PC-3 (cell line): Measurements from ENCODE around the gene HSD17B13. TPM values are rescaled to one million over a fixed set of nuclear protein-coding genes. Genes with fewer than 3 reads are reported as not detected.
"Not testable (repeated sequence)": the region's sequence is repeated elsewhere in the genome, so short reads cannot be mapped to it uniquely, and the experiment has no call there.

Source experiments
- ATAC-seq: fragments of 200-7000 bp; cut with Tn5 transposase; 2 replicates; pipeline ENCODE4 v1.9.1; 2020; ENCODE audit warnings: mild to moderate bottlenecking, moderate library complexity
- BruUV-seq: library from RNA; stranded (reverse); fragments of 400-500 nt; replicated peaks from 2 replicates; lab custom pipeline; 2021; lab: Mats Ljungman, UMichigan
- CTCF ChIA-PET: fragments of 300-600 bp; sonication (Branson Sonifier 250); formaldehyde crosslinking; loops from one replicate; lab custom pipeline; 2022; ENCODE audit warnings: antibody characterized with exemption; lab: Charles Lee
- POLR2A ChIA-PET: fragments of 300-600 bp; sonication (Branson Sonifier 250); formaldehyde crosslinking; loops from one replicate; lab custom pipeline; 2022; ENCODE audit warnings: antibody characterized with exemption; ENCODE audit not compliant: unreplicated experiment; lab: Charles Lee
- DNase-seq: peaks from one replicate; pipeline ENCODE4 v3.0.0-alpha.2; 2015
- H2AFZ ChIP-seq: fragments of 300-600 bp; sonication (generic); 2 replicates; pipeline ENCODE4 v1.6.0; 2016; ENCODE audit warnings: antibody characterized with exemption, low read length
- H3F3A ChIP-seq: fragments of 300-600 bp; sonication (generic); one replicate; pipeline ENCODE4 v1.6.0; 2017; ENCODE audit warnings: antibody characterized with exemption, low read length, control low read depth, mild to moderate bottlenecking; ENCODE audit not compliant: unreplicated experiment
- H3K27ac ChIP-seq: fragments of 300-600 bp; sonication (generic); 2 replicates; pipeline ENCODE4 v1.5.1; 2016; ENCODE audit warnings: mild to moderate bottlenecking, low read length
- H3K27me3 ChIP-seq: fragments of 300-600 bp; sonication (generic); 2 replicates; pipeline ENCODE4 v1.6.1; 2016; ENCODE audit warnings: low read length, mixed read lengths
- H3K36me3 ChIP-seq: fragments of 300-600 bp; sonication (generic); 2 replicates; pipeline ENCODE4 v1.6.1; 2016; ENCODE audit warnings: low read depth, mixed run types, low read length, mixed read lengths
- H3K4me1 ChIP-seq: fragments of 300-600 bp; sonication (generic); 2 replicates; pipeline ENCODE4 v1.5.1; 2016; ENCODE audit warnings: low read length; ENCODE audit not compliant: insufficient read depth
- H3K4me2 ChIP-seq: fragments of 300-600 bp; sonication (generic); 2 replicates; pipeline ENCODE4 v1.6.0; 2016; ENCODE audit warnings: low read length
- H3K4me3 ChIP-seq: fragments of 300-600 bp; sonication (generic); 2 replicates; pipeline ENCODE4 v1.5.1; 2016; ENCODE audit warnings: mild to moderate bottlenecking, low read length, mixed read lengths
- H3K79me2 ChIP-seq: fragments of 300-600 bp; sonication (generic); 2 replicates; pipeline ENCODE4 v1.6.1; 2017; ENCODE audit warnings: low read length, mixed read lengths
- H3K9ac ChIP-seq: fragments of 300-600 bp; sonication (generic); 2 replicates; pipeline ENCODE4 v1.6.0; 2016; ENCODE audit warnings: mild to moderate bottlenecking, low read length
- H3K9me2 ChIP-seq: fragments of 300-600 bp; sonication (generic); replicated peaks from 2 replicates; pipeline ENCODE4 v1.6.1; 2016; ENCODE audit warnings: mixed run types, low read length, mixed read lengths
- H3K9me3 ChIP-seq: fragments of 300-600 bp; sonication (generic); 2 replicates; pipeline ENCODE4 v1.6.1; 2016; ENCODE audit warnings: low read length, mixed read lengths
- H4K20me1 ChIP-seq: fragments of 300-600 bp; sonication (generic); 2 replicates; pipeline ENCODE4 v1.6.1; 2016; ENCODE audit warnings: low read length, mixed read lengths
- EZH2 ChIP-seq: fragments of 300-600 bp; sonication (generic); IDR thresholded peaks from one replicate; pipeline ENCODE4 v1.6.1; 2017; ENCODE audit warnings: antibody characterized with exemption, mild to moderate bottlenecking, low read length; ENCODE audit not compliant: unreplicated experiment
- EZH2phosphoT487 ChIP-seq: fragments of 300-600 bp; sonication (generic); IDR thresholded peaks from 2 replicates; pipeline ENCODE4 v1.6.1; 2018; ENCODE audit warnings: mild to moderate bottlenecking, antibody characterized with exemption, low read length, borderline replicate concordance
- intact Hi-C: fragments of 100-400 bp; cut with micrococcal nuclease; formaldehyde crosslinking; loops from 2 replicates; pipeline ENCODE4 v1.9.0; 2023
- total RNA-seq: library from RNA; depleted of rRNA; stranded (reverse); fragments of >200 nt; gene quantifications from 2 replicates; pipeline ENCODE4 v1.2.3, GENCODE V29; 2014
- TF ChIP-seq, protein P1 (sequence below): fragments of 300-600 bp; sonication (generic); conservative IDR thresholded peaks from 2 replicates; pipeline ENCODE4 v1.5.1; 2017; ENCODE audit warnings: antibody characterized with exemption, low read depth, mild to moderate bottlenecking, low read length

The HSD17B13 gene
- total RNA-seq, 1 experiment from 2014 or later = 0.18 TPM

GRCh38 chr4:87317527-87317926 is 5.2 kb downstream of the HSD17B13 start:
- CTCF ChIA-PET = no interaction called here
- POLR2A ChIA-PET = no interaction called here
- Histone ChIP-seq H3K27me3 (no peaks in the 10 kb centered on the region), H2AFZ (no peak overlapping the region), H3K4me3 (no peak overlapping the region), H3F3A (no peaks in the 10 kb centered on the region), H3K9me2 (no peaks in the 10 kb centered on the region), H3K4me2 (peak overlapping the region; percentile 77; the same call in 1 of the 2 replicates), H3K79me2 (no peaks in the 10 kb centered on the region), H3K36me3 (no peaks in the 10 kb centered on the region), H3K9ac (no peak overlapping the region), H4K20me1 (no peaks in the 10 kb centered on the region), H3K27ac (no peak overlapping the region), H3K4me1 (peaks cover 4% of the 10 kb centered on the region; the same call in 1 of the 2 replicates), H3K9me3 (no peaks in the 10 kb centered on the region)
- TF ChIP-seq EZH2 = no peak
- no peak for TF ChIP-seq EZH2phosphoT487
- intact Hi-C loops = no loop called here
- ATAC-seq (peak; percentile 62; the same call in 1 of the 2 replicates), DNase-seq (peak; percentile 55)
- no TSS peak for BruUV-seq

DNA sequence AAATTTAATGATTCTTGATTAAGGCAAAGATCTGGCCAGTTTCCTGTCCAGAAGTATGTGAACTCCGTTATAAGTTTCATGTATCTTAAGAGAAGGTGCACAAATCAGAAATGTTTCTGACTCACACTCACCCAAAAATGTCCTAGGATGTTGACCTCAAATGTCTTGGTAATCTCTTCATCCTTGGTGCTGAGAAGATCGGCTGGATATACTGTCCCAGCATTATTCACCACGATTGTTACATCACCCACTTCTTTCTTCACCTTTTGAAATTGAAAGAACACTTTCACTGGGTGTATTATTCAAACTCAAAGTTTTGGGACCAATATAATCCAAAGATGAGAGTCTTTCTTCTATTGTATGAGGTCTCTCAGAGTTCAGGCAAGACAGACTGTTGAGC is 5.7 kb downstream of the HSD17B13 start:
- no peaks in the 10 kb centered on the region for H3K9me2 ChIP-seq
- no peak overlapping the region for H2AFZ ChIP-seq
- BruUV-seq = no TSS peak
- ChIA-PET CTCF (no interaction called here), POLR2A (no interaction called here)
- H3K9me3 ChIP-seq = no peaks in the 10 kb centered on the region
- TF ChIP-seq EZH2 = no peak
- TF ChIP-seq EZH2phosphoT487 = no peak
- TF ChIP-seq, protein P1, sequence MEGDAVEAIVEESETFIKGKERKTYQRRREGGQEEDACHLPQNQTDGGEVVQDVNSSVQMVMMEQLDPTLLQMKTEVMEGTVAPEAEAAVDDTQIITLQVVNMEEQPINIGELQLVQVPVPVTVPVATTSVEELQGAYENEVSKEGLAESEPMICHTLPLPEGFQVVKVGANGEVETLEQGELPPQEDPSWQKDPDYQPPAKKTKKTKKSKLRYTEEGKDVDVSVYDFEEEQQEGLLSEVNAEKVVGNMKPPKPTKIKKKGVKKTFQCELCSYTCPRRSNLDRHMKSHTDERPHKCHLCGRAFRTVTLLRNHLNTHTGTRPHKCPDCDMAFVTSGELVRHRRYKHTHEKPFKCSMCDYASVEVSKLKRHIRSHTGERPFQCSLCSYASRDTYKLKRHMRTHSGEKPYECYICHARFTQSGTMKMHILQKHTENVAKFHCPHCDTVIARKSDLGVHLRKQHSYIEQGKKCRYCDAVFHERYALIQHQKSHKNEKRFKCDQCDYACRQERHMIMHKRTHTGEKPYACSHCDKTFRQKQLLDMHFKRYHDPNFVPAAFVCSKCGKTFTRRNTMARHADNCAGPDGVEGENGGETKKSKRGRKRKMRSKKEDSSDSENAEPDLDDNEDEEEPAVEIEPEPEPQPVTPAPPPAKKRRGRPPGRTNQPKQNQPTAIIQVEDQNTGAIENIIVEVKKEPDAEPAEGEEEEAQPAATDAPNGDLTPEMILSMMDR = no peak
- H3K4me2 ChIP-seq = no peak overlapping the region
- no peak overlapping the region for H3K9ac ChIP-seq
- H3K36me3 ChIP-seq = no peaks in the 10 kb centered on the region
- peaks cover 4% of the 10 kb centered on the region; the same call in 1 of the 2 replicates for H3K4me1 ChIP-seq
- DNase-seq (no peak), ATAC-seq (no peak)
- intact Hi-C loops = no loop called here
- no peaks in the 10 kb centered on the region for H4K20me1 ChIP-seq
- no peaks in the 10 kb centered on the region for H3K79me2 ChIP-seq
- no peaks in the 10 kb centered on the region for H3F3A ChIP-seq
- no peak overlapping the region for H3K4me3 ChIP-seq
- no peak overlapping the region for H3K27ac ChIP-seq
- no peaks in the 10 kb centered on the region for H3K27me3 ChIP-seq

DNA sequence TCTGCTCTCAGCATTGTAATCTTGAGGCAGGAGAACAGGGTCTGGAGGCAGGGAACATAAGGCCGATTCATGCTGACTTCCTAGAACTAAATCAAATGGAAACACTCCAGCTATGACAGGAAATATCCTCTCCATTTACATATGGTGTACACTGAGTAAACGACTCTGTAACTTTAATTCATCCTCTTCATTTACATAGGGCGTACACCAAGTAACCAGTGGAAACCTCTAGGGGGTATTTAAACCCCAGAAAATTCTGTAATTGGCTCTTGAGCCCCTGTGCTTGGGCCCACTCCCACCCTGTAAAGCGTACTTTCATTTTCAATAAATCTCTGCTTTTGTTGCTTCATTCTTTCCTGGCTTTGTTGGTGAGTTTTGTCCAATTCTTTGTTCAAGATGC is 7.7 kb downstream of the HSD17B13 start:
- H3K36me3 ChIP-seq = not testable (repeated sequence)

GRCh38 chr4:87313756-87314155 is 8.9 kb downstream of the HSD17B13 start:
- POLR2A ChIA-PET = no interaction called here
- intact Hi-C loops = no loop called here

More for the DNA sequence above, 7.7 kb downstream of the HSD17B13 start:
- BruUV-seq, POLR2A ChIA-PET, intact Hi-C loops, H3K27ac ChIP-seq, H3K9ac ChIP-seq, ATAC-seq, DNase-seq, H4K20me1 ChIP-seq, H3K9me2 ChIP-seq, H3K4me3 ChIP-seq, CTCF ChIA-PET, H3K27me3 ChIP-seq, H3K4me2 ChIP-seq, H3K9me3 ChIP-seq, H3F3A ChIP-seq, H3K4me1 ChIP-seq, H2AFZ ChIP-seq, H3K79me2 ChIP-seq: not testable (repeated sequence)

More at GRCh38 chr4:87313756-87314155, 8.9 kb downstream of the HSD17B13 start:
- Histone ChIP-seq H3K79me2 (no peaks in the 10 kb centered on the region), H4K20me1 (no peaks in the 10 kb centered on the region), H3F3A (no peaks in the 10 kb centered on the region), H3K4me3 (no peak overlapping the region), H3K9me2 (no peaks in the 10 kb centered on the region), H3K27me3 (no peaks in the 10 kb centered on the region), H3K9ac (no peak overlapping the region), H3K36me3 (no peaks in the 10 kb centered on the region), H3K27ac (no peak overlapping the region), H3K4me2 (no peak overlapping the region), H3K4me1 (peaks cover 4% of the 10 kb centered on the region; the same call in 1 of the 2 replicates), H2AFZ (no peak overlapping the region), H3K9me3 (no peaks in the 10 kb centered on the region)
- no TSS peak for BruUV-seq
- CTCF ChIA-PET = no interaction called here
- TF ChIP-seq EZH2phosphoT487 (no peak), EZH2 (no peak)
- TF ChIP-seq, protein P1 = no peak
- no peak for ATAC-seq
- no peak for DNase-seq
